GM12878 (cell line): ENCODE data around the gene SSU72. TPM values are rescaled to one million over a fixed set of nuclear protein-coding genes. Genes with fewer than 3 reads are reported as not detected.

ENCODE experiments used
- ATAC-seq: fragments of 200-7000 bp; cut with Tn5 transposase; 3 replicates; pipeline ENCODE4 v1.9.1; 2020; ENCODE audit warnings: mild to moderate bottlenecking, moderate library complexity
- BruUV-seq: library from RNA; stranded (reverse); fragments of 400-500 nt; replicated peaks from 2 replicates; lab custom pipeline; 2021; lab: Mats Ljungman, UMichigan
- CTCF ChIA-PET: fragments of 300-600 bp; sonication (Branson Sonifier 250); formaldehyde crosslinking; extraction: SDS; loops from one replicate; lab custom pipeline; 2021; ENCODE audit warnings: inconsistent platforms; lab: Yijun Ruan, JAX
- POLR2A ChIA-PET: fragments of 350-600 bp; formaldehyde crosslinking; extraction: SDS; loops from one replicate; lab custom pipeline; 2021; ENCODE audit warnings: inconsistent platforms; lab: Charles Lee
- RAD21 ChIA-PET: fragments of 300-600 bp; sonication (Branson Sonifier 250); formaldehyde crosslinking; loops from one replicate; lab custom pipeline; 2023; ENCODE audit warnings: antibody characterized with exemption; ENCODE audit not compliant: unreplicated experiment; lab: Charles Lee
- SMC1A ChIA-PET: fragments of 300-600 bp; sonication (Branson Sonifier 250); formaldehyde crosslinking; loops from one replicate; lab custom pipeline; 2023; ENCODE audit not compliant: unreplicated experiment, uncharacterized antibody; lab: Charles Lee
- DNase-seq: peaks from one replicate; pipeline ENCODE4 v3.0.0-alpha.2; 2011; ENCODE audit warnings: low read depth, low spot score
- FAIRE-seq: peaks from 3 replicates; lab custom pipeline; 2011; peaks lifted over from hg19 to GRCh38; lab: Jason Lieb, UNC
- H2AFZ ChIP-seq: 2 replicates; pipeline ENCODE4 v1.6.0; 2011; ENCODE audit warnings: low read depth, low read length, control low read depth; ENCODE audit not compliant: control insufficient read depth
- H3K27ac ChIP-seq: 2 replicates; pipeline ENCODE4 v1.5.1; 2011; ENCODE audit warnings: control low read depth; ENCODE audit not compliant: control insufficient read depth, insufficient read depth
- H3K27me3 ChIP-seq, 2 experiments: replicated peaks in 1 of 2; 2 replicates each; pipeline versions ENCODE4 v1.6.0 to v1.6.1; 2011; ENCODE audit warnings: low read length in 1 of 2; ENCODE audit not compliant: control insufficient read depth in 2 of 2, insufficient read depth in 2 of 2
- H3K36me3 ChIP-seq, 2 experiments: 2 replicates each; pipeline ENCODE4 v1.5.1; 2011; ENCODE audit warnings: low read length in 1 of 2; ENCODE audit not compliant: control insufficient read depth in 2 of 2, insufficient read depth in 2 of 2
- H3K4me1 ChIP-seq: 2 replicates; pipeline ENCODE4 v1.6.1; 2011; ENCODE audit warnings: mild to moderate bottlenecking, low read length, moderate library complexity, mixed read lengths; ENCODE audit not compliant: control insufficient read depth, insufficient read depth
- H3K4me2 ChIP-seq: 2 replicates; pipeline ENCODE4 v1.6.0; 2011; ENCODE audit warnings: control low read depth; ENCODE audit not compliant: control insufficient read depth, insufficient read depth
- H3K4me3 ChIP-seq: fragments of 200-600 bp; sonication (generic); 2 replicates; pipeline ENCODE4 v1.5.1; 2016
- H3K79me2 ChIP-seq: 2 replicates; pipeline ENCODE4 v1.6.0; 2011; ENCODE audit warnings: low read length; ENCODE audit not compliant: control insufficient read depth, insufficient read depth
- H3K9ac ChIP-seq: 2 replicates; pipeline ENCODE4 v1.8.0; 2011; ENCODE audit warnings: low read length, control low read depth, mixed read lengths; ENCODE audit not compliant: control insufficient read depth, insufficient read depth
- H3K9me3 ChIP-seq: replicated peaks from 3 replicates; pipeline ENCODE4 v1.5.1; 2011; ENCODE audit warnings: mild to moderate bottlenecking, low read length; ENCODE audit not compliant: control insufficient read depth, insufficient read depth
- H4K20me1 ChIP-seq: 2 replicates; pipeline ENCODE4 v1.6.0; 2011; ENCODE audit not compliant: control insufficient read depth, insufficient read depth
- BHLHE40 ChIP-seq, 2 experiments: fragments of 450-650 bp in 1 of 2; IDR thresholded peaks; 2 replicates each; pipeline ENCODE4 v1.6.1; 2011 to 2017; ENCODE audit warnings: low read depth in 2 of 2, borderline replicate concordance in 1 of 2, improper control_type of control experiment in 1 of 2, low read length in 1 of 2, mild to moderate bottlenecking in 1 of 2
- CBFB ChIP-seq: IDR thresholded peaks from 2 replicates; pipeline ENCODE4 v1.6.1; 2016; ENCODE audit warnings: antibody characterized with exemption, low read depth
- ESRRA ChIP-seq: IDR thresholded peaks from 2 replicates; pipeline ENCODE4 v1.6.1; 2012; ENCODE audit warnings: mild to moderate bottlenecking, low read length, improper control_type of control experiment
- EZH2 ChIP-seq: IDR thresholded peaks from 2 replicates; pipeline ENCODE4 v1.6.1; 2012; ENCODE audit warnings: low read depth, mild to moderate bottlenecking, control low read depth, inconsistent platforms, low read length, borderline replicate concordance; ENCODE audit not compliant: control insufficient read depth
- POLR2A ChIP-seq: IDR thresholded peaks from 2 replicates; pipeline ENCODE4 v1.6.1; 2011; ENCODE audit warnings: low read depth, mild to moderate bottlenecking, low read length
- SP1 ChIP-seq: IDR thresholded peaks from one replicate; pipeline ENCODE4 v1.6.1; 2011; ENCODE audit warnings: low read depth, low read length
- TCF12 ChIP-seq: IDR thresholded peaks from 2 replicates; pipeline ENCODE4 v1.6.1; 2011; ENCODE audit warnings: low read depth, mild to moderate bottlenecking, low read length
- ZNF274 ChIP-seq: IDR thresholded peaks from one replicate; pipeline ENCODE4 v1.8.0; 2011; ENCODE audit not compliant: insufficient read length, insufficient read depth
- WGBS: methylation state at CpG from one replicate; pipeline ENCODE4 v1.1.6; 2016; ENCODE audit warnings: low lambda C conversion rate; ENCODE audit not compliant: insufficient replicate concordance, insufficient coverage; ENCODE audit errors: missing lambda C conversion rate; 5-methylcytosine and 5-hydroxymethylcytosine counted together
- in situ Hi-C: fragments of 300-500 bp; cut with MboI; formaldehyde crosslinking; loops from 9 replicates; pipeline ENCODE4 v1.14.3; 2018; ENCODE audit warnings: mixed read lengths
- intact Hi-C: fragments of 100-400 bp; cut with micrococcal nuclease; formaldehyde crosslinking; loops from one replicate; pipeline ENCODE4 v1.14.2; 2022; ENCODE audit not compliant: unreplicated experiment
- polyA plus RNA-seq, 11 experiments: library from polyadenylated mRNA; depleted of rRNA in 4 of 11; unstranded in 6 of 11; stranded (reverse) in 5 of 11; fragments of >200 nt; fragmentation: Nextera tagmentation in 4 of 11; fragmentation: Illumina TruSeq in 1 of 11; extraction: Ambion mirVana in 4 of 11; extraction: Trizol in 1 of 11; gene quantifications; 1 replicate in 1 of 11; 2 replicates in 10 of 11; pipeline versions ENCODE4 v1.2.1 to v1.2.3, GENCODE V29; 2011 to 2016; ENCODE audit warnings: inconsistent platforms in 2 of 11, missing spikeins in 2 of 11, low read depth in 1 of 11
- total RNA-seq, 4 experiments: library from RNA; depleted of rRNA in 3 of 4; stranded (reverse); fragments of >200 nt in 3 of 4; fragmentation: Illumina TruSeq in 1 of 4; extraction: Trizol in 1 of 4; gene quantifications; 2 replicates each; pipeline versions ENCODE4 v1.2.1 to v1.2.3, GENCODE V29; 2013 to 2021
- TF ChIP-seq, protein P1 (sequence below): fragments of 450-650 bp; IDR thresholded peaks from 2 replicates; pipeline ENCODE4 v1.6.1; 2017; ENCODE audit warnings: mild to moderate bottlenecking

Gene SSU72
- total and polyA plus RNA-seq, 10 of the 15 experiments (the other 5 are each of a cell fraction or from before 2014, with no cell fraction given): 28.6 to 172 (median 67.7) TPM

DNA sequence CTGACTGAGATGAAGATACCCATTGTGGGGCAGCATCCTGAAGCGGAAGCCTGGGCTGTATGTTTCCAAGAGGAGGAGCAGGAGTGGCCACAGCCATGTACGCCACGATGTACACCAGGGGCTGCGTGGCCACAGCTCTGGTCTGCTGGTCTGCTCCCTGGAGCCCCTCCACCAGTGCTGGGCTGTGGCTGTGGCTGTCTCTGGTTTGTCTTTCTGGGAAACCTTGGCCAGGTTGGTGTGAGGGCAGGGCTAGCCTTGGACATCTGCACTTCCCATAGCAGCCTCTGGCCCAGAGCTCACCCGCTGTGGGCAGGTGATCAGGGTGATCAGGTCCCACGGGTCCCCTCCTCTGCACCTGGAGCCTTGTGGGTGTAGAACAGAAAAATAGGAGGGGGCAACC lies 43.3 kb upstream of the SSU72 start:
- Histone ChIP-seq H3K9ac (no peak overlapping the region), H3K27me3 (no peaks in the 10 kb centered on the region; a peak in 1 of 4 replicates), H3K9me3 (no peaks in the 10 kb centered on the region), H4K20me1 (0 out of 2 replicates have a peak, but pooled peaks cover 3% of the 10 kb centered on the region), H3K4me2 (no peak overlapping the region), H3K36me3 (peaks cover 0 to 2% of the 10 kb centered on the region in 2 experiments; a peak in 1 of 4 replicates), H3K4me1 (peaks cover 15% of the 10 kb centered on the region), H3K79me2 (peaks cover 3% of the 10 kb centered on the region), H2AFZ (no peak overlapping the region), H3K4me3 (no peak overlapping the region), H3K27ac (no peak overlapping the region)
- TF ChIP-seq POLR2A: 0 out of 2 replicates have a peak, but pooled peaks have one; percentile 6
- TF ChIP-seq SP1: no peak
- no peak for FAIRE-seq
- ChIA-PET RAD21 (no interaction called here), POLR2A (no interaction called here), SMC1A (interaction anchor here (0.8 kb wide), 1 partner anchor 159 kb away, joined by 3 read pairs; no protein-coding TSS in a partner anchor), CTCF (no interaction called here)
- intact Hi-C loops: loop anchor here (5.0 kb wide), 1 partner anchor 46 kb away; the partner anchor contains the start of gene SSU72
- in situ Hi-C loops: no loop called here
- ATAC-seq: no peak
- DNase-seq: no peak
- 79% methylated on average over 6 of the region's 6 CpGs for WGBS
- BruUV-seq: no TSS peak

DNA sequence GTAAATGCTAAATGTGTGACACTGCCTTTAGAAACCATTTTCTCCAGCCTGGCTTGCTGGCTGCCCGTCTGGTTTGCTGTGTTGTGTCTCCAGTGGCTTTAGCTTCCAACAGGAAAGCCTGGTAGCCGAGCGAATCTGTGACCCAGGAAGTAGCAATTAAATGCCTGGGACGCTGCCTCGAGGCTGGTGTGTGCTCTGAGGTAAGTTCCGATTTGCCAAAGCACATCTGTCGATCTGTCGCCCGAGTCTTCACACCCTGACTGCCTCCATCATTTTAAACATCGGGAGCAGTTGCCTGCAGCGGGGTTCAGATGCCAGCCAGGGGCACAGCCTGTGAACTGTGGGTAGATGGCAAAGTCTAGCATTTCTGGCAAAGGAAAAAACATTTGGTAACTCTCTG lies 42.9 kb upstream of the SSU72 start:
- H2AFZ ChIP-seq: no peak overlapping the region
- H3K9ac ChIP-seq: no peak overlapping the region
- SMC1A ChIA-PET: interaction anchor here (0.6 to 0.8 kb wide), 2 partner anchors 41 to 159 kb away, joined by 3 read pairs; no protein-coding TSS in a partner anchor
- intact Hi-C loops: loop anchor here (5.0 kb wide), 1 partner anchor 45 kb away; the partner anchor contains the start of gene SSU72
- CTCF ChIA-PET: no interaction called here
- peaks cover 3% of the 10 kb centered on the region for H3K79me2 ChIP-seq
- H4K20me1 ChIP-seq: 0 out of 2 replicates have a peak, but pooled peaks cover 3% of the 10 kb centered on the region
- POLR2A ChIA-PET: interaction anchor here (1.3 kb wide), 1 partner anchor 12 kb away, joined by 4 read pairs; no protein-coding TSS in a partner anchor
- ATAC-seq (no peak), FAIRE-seq (no peak), DNase-seq (no peak)
- H3K4me1 ChIP-seq: peaks cover 15% of the 10 kb centered on the region
- no peak overlapping the region for H3K4me3 ChIP-seq
- in situ Hi-C loops: no loop called here
- H3K9me3 ChIP-seq: no peaks in the 10 kb centered on the region
- TSS peak; percentile 73 for BruUV-seq
- H3K27me3 ChIP-seq: no peaks in the 10 kb centered on the region; a peak in 1 of 4 replicates
- RAD21 ChIA-PET: no interaction called here
- no peak for TF ChIP-seq BHLHE40 (IDR thresholded peaks at IDR 0.05; ENCODE audit: borderline replicate concordance in 1 of 2, low read depth in 2 of 2, low read length in 1 of 2)
- no peak for TF ChIP-seq EZH2
- TF ChIP-seq CBFB: no peak
- TF ChIP-seq, protein P1, sequence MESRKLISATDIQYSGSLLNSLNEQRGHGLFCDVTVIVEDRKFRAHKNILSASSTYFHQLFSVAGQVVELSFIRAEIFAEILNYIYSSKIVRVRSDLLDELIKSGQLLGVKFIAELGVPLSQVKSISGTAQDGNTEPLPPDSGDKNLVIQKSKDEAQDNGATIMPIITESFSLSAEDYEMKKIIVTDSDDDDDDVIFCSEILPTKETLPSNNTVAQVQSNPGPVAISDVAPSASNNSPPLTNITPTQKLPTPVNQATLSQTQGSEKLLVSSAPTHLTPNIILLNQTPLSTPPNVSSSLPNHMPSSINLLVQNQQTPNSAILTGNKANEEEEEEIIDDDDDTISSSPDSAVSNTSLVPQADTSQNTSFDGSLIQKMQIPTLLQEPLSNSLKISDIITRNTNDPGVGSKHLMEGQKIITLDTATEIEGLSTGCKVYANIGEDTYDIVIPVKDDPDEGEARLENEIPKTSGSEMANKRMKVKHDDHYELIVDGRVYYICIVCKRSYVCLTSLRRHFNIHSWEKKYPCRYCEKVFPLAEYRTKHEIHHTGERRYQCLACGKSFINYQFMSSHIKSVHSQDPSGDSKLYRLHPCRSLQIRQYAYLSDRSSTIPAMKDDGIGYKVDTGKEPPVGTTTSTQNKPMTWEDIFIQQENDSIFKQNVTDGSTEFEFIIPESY: no peak
- no peak for TF ChIP-seq ESRRA
- no peak for TF ChIP-seq ZNF274
- TF ChIP-seq TCF12: no peak
- H3K27ac ChIP-seq: no peak overlapping the region
- H3K36me3 ChIP-seq: peaks cover 0 to 2% of the 10 kb centered on the region in 2 experiments; a peak in 1 of 4 replicates
- WGBS: 87% methylated on average over 11 of the region's 11 CpGs
- H3K4me2 ChIP-seq: no peak overlapping the region
